ENCODE measurements around the gene SPEM1. TPM values are rescaled to one million over a fixed set of nuclear protein-coding genes. Genes with fewer than 3 reads are reported as not detected.
"Not testable (repeated sequence)": the region's sequence is repeated elsewhere in the genome, so short reads cannot be mapped to it uniquely, and the experiment has no call there.

Gene SPEM1
- total RNA-seq, 1 experiment from 2014 or later, result 1.1 TPM

DNA sequence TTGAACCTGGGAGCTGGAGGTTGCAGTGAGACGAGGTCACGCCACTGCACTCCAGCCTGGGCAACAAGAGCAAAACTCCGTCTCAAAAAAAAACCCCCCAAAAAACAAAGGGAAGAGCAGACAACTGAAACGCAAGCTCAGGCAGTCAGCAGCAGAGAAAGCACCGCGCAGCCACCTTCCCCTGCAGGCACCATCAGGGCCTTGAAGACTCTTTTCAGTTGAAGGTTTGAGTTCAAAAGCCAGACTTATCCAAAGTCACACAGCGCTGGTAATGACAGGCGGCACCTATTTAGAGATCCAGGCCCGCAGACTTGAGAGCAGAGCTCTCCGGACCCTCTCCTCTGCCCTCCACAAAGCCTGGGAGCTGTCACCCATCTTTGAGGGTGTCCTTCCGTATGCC lies 48.2 kb downstream of the SPEM1 start:
- Histone ChIP-seq H2AFZ (no peak overlapping the region), H3K27ac (no peak overlapping the region), H3F3A (ENCODE audit: insufficient read depth, low read depth) (no peaks in the 10 kb centered on the region), H3K4me3 (no peak overlapping the region), H3K4me2 (no peak overlapping the region), H3K36me3 (ENCODE audit: low read depth) (no peaks in the 10 kb centered on the region), H3K9me2 (ENCODE audit: insufficient read depth) (no peaks in the 10 kb centered on the region), H4K20me1 (ENCODE audit: insufficient read depth) (no peaks in the 10 kb centered on the region), H3K79me2 (ENCODE audit: low read depth) (0 out of 2 replicates have a peak, but pooled peaks cover under 1% of the 10 kb centered on the region), H3K27me3 (ENCODE audit: insufficient read depth, low read depth) (no peaks in the 10 kb centered on the region), H3K9me3 (ENCODE audit: insufficient read depth, low read depth) (no peaks in the 10 kb centered on the region), H3K4me1 (replicated peaks; ENCODE audit: insufficient read depth) (no peaks in the 10 kb centered on the region)
- DNase-seq, result no peak
- ChIA-PET POLR2A (ENCODE audit: unreplicated experiment) (no interaction called here), CTCF (no interaction called here)
- BruUV-seq (replicated peaks), result no TSS peak
- TF ChIP-seq, protein P1, sequence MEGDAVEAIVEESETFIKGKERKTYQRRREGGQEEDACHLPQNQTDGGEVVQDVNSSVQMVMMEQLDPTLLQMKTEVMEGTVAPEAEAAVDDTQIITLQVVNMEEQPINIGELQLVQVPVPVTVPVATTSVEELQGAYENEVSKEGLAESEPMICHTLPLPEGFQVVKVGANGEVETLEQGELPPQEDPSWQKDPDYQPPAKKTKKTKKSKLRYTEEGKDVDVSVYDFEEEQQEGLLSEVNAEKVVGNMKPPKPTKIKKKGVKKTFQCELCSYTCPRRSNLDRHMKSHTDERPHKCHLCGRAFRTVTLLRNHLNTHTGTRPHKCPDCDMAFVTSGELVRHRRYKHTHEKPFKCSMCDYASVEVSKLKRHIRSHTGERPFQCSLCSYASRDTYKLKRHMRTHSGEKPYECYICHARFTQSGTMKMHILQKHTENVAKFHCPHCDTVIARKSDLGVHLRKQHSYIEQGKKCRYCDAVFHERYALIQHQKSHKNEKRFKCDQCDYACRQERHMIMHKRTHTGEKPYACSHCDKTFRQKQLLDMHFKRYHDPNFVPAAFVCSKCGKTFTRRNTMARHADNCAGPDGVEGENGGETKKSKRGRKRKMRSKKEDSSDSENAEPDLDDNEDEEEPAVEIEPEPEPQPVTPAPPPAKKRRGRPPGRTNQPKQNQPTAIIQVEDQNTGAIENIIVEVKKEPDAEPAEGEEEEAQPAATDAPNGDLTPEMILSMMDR (conservative IDR thresholded peaks at IDR 0.05), result no peak
- TF ChIP-seq EZH2 (IDR thresholded peaks at IDR 0.05; ENCODE audit: low read depth), result no peak
- intact Hi-C loops (cut with micrococcal nuclease; ENCODE audit: unreplicated experiment), result no loop called here

DNA sequence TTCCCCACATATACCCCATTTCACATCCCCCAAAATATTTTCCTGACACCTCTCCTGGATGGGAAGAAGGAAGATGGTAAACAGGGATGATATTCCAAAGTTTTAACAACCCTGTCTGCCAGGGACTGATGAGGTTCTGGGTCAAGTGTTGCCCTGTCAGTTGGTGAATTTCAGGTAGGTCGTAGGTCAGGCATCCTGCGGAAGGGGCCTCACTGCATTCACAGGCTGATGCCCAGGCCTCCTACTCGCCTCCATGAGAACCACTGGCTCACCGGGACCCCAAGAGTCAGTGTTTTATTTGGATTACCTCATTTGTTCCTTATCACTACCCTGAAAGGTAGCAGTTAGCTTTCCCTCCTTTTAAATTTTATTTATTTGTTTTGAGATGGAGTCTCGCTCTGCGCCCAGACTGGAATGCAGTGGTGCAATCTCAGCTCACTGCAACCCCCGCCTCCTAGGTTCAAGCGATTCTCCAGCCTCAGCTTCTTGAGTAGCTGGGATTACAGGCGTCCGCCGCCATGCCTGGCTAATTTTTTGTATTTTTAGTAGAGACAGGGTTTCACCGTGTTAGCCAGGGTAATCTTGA lies 48.8 kb downstream of the SPEM1 start:
- intact Hi-C loops (cut with micrococcal nuclease; ENCODE audit: unreplicated experiment), result no loop called here
- Histone ChIP-seq H3K9me3 (ENCODE audit: insufficient read depth, low read depth) (no peaks in the 10 kb centered on the region), H2AFZ (no peak overlapping the region), H3K27ac (no peak overlapping the region), H3K4me1 (replicated peaks; ENCODE audit: insufficient read depth) (no peaks in the 10 kb centered on the region), H3K27me3 (ENCODE audit: insufficient read depth, low read depth) (no peaks in the 10 kb centered on the region), H3F3A (ENCODE audit: insufficient read depth, low read depth) (no peaks in the 10 kb centered on the region), H3K4me2 (no peak overlapping the region), H3K36me3 (ENCODE audit: low read depth) (no peaks in the 10 kb centered on the region), H3K4me3 (no peak overlapping the region), H3K79me2 (ENCODE audit: low read depth) (peaks cover 6% of the 10 kb centered on the region; the same call in 1 of the 2 replicates), H4K20me1 (ENCODE audit: insufficient read depth) (no peaks in the 10 kb centered on the region), H3K9me2 (ENCODE audit: insufficient read depth) (no peaks in the 10 kb centered on the region)
- ChIA-PET CTCF (no interaction called here), POLR2A (ENCODE audit: unreplicated experiment) (no interaction called here)
- no TSS peak for BruUV-seq (replicated peaks)
- no peak for TF ChIP-seq EZH2 (IDR thresholded peaks at IDR 0.05; ENCODE audit: low read depth)
- TF ChIP-seq, protein P1 (conservative IDR thresholded peaks at IDR 0.05), result no peak
- DNase-seq, result no peak

- H2AFZ ChIP-seq; H3K36me3 ChIP-seq (ENCODE audit: low read depth); H3F3A ChIP-seq (ENCODE audit: insufficient read depth, low read depth); CTCF ChIA-PET; H3K4me2 ChIP-seq; H4K20me1 ChIP-seq (ENCODE audit: insufficient read depth); BruUV-seq (replicated peaks); H3K27me3 ChIP-seq (ENCODE audit: insufficient read depth, low read depth); POLR2A ChIA-PET (ENCODE audit: unreplicated experiment); H3K9me3 ChIP-seq (ENCODE audit: insufficient read depth, low read depth); H3K4me1 ChIP-seq (replicated peaks; ENCODE audit: insufficient read depth); intact Hi-C loops (cut with micrococcal nuclease; ENCODE audit: unreplicated experiment); H3K9me2 ChIP-seq (ENCODE audit: insufficient read depth); H3K4me3 ChIP-seq; DNase-seq; H3K27ac ChIP-seq: not testable (repeated sequence)
- peaks cover 11% of the 10 kb centered on the region for H3K79me2 ChIP-seq (ENCODE audit: low read depth)
These were observed 49.7 kb downstream of the SPEM1 start for GRCh38 chr17:7469843-7470242.

DNA sequence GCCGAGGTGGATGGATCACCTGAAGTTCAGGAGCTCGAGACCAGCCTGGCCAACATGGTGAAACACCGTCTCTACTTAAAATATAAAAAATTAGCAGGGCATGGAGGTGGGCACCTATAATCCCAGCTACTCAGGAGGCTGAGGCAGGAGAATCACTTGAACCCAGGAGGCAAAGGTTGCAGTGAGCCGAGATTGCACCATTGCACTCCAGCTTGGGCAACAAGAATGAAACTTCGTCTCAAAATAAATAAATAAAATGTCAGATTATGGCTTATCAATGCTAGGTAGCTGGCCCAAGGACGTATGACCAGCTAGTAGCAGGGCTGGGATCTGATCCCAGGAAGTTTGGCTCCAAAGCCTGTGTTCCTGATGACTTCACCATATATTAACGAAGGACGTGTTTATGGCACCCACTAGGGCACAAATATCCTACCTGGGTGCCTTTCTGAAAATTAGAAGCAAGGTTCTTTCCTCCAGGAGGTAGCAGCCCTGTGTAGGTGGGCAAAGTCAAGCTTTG lies 50.4 kb downstream of the SPEM1 start:
- BruUV-seq (replicated peaks); H3K4me3 ChIP-seq; H3K9me2 ChIP-seq (ENCODE audit: insufficient read depth); CTCF ChIA-PET; H3F3A ChIP-seq (ENCODE audit: insufficient read depth, low read depth); H3K36me3 ChIP-seq (ENCODE audit: low read depth); H2AFZ ChIP-seq; H3K27me3 ChIP-seq (ENCODE audit: insufficient read depth, low read depth); H3K27ac ChIP-seq; DNase-seq; H3K9me3 ChIP-seq (ENCODE audit: insufficient read depth, low read depth); H3K4me1 ChIP-seq (replicated peaks; ENCODE audit: insufficient read depth); POLR2A ChIA-PET (ENCODE audit: unreplicated experiment); H3K4me2 ChIP-seq; intact Hi-C loops (cut with micrococcal nuclease; ENCODE audit: unreplicated experiment); H4K20me1 ChIP-seq (ENCODE audit: insufficient read depth): not testable (repeated sequence)
- H3K79me2 ChIP-seq (ENCODE audit: low read depth), result peaks cover 16% of the 10 kb centered on the region

Other genes starting within 250 kb of the SPEM1 start
- gene ASGR1, start 241.0 kb upstream of the SPEM1 start, total RNA-seq (2021), result 3.5 and 5.9 TPM in 2 replicates
- gene DLG4, start 200.5 kb upstream of the SPEM1 start, total RNA-seq (2021), result 27.1 and 32.8 TPM in 2 replicates
- 531 and 604 TPM in 2 replicates for gene ACADVL, start 200.4 kb upstream of the SPEM1 start, total RNA-seq (2021)
- gene DVL2, start 185.8 kb upstream of the SPEM1 start, total RNA-seq (2021), result 77.9 and 86.8 TPM in 2 replicates
- gene PHF23, start 180.9 kb upstream of the SPEM1 start, total RNA-seq (2021), result 64.5 and 65.8 TPM in 2 replicates
- 424 and 457 TPM in 2 replicates for gene GABARAP, start 177.9 kb upstream of the SPEM1 start, total RNA-seq (2021)
- 173 and 203 TPM in 2 replicates for gene CTDNEP1, start 168.6 kb upstream of the SPEM1 start, total RNA-seq (2021)
- 31.8 and 45.1 TPM in 2 replicates for gene ELP5, start 168.1 kb upstream of the SPEM1 start, total RNA-seq (2021)
- gene CLDN7, start 157.8 kb upstream of the SPEM1 start, total RNA-seq (2021), result 390 and 442 TPM in 2 replicates
- 1.5 and 1.6 TPM in 2 replicates for gene SLC2A4, start 138.6 kb upstream of the SPEM1 start, total RNA-seq (2021)
- gene YBX2, start 125.7 kb upstream of the SPEM1 start, total RNA-seq (2021), result 0.65 and 0.68 TPM in 2 replicates
- gene EIF5A, start 112.7 kb upstream of the SPEM1 start, total RNA-seq (2021), result 806 and 1,298 TPM in 2 replicates
- 43.5 and 61.3 TPM in 2 replicates for gene GPS2, start 105.0 kb upstream of the SPEM1 start, total RNA-seq (2021)
- 46.5 and 57.9 TPM in 2 replicates for gene NEURL4, start 91.0 kb upstream of the SPEM1 start, total RNA-seq (2021)
- 10.9 and 28.5 TPM in 2 replicates for gene ACAP1, start 83.8 kb upstream of the SPEM1 start, total RNA-seq (2021)
- 16.4 and 18.3 TPM in 2 replicates for gene KCTD11, start 68.2 kb upstream of the SPEM1 start, total RNA-seq (2021)
- gene TMEM95, start 65.2 kb upstream of the SPEM1 start, total RNA-seq (2021), result 0.45 and 0.50 TPM in 2 replicates
- 15.8 and 18.8 TPM in 2 replicates for gene TNK1, start 39.2 kb upstream of the SPEM1 start, total RNA-seq (2021)
- 53.0 and 64.5 TPM in 2 replicates for gene PLSCR3, start 25.8 kb upstream of the SPEM1 start, total RNA-seq (2021)
- 55.4 and 91.7 TPM in 2 replicates for gene TMEM256, start 16.2 kb upstream of the SPEM1 start, total RNA-seq (2021)
- gene NLGN2, start 12.5 kb upstream of the SPEM1 start, total RNA-seq (2021), result 86.3 and 98.8 TPM in 2 replicates
- 0.50 TPM in 1 of 2 replicates, not detected in the other for gene SPEM2, start 5.3 kb downstream of the SPEM1 start, total RNA-seq (2021)
- not detected in 2 replicates for gene SPEM3, start 8.5 kb downstream of the SPEM1 start, total RNA-seq (2021)
- gene TMEM102, start 15.1 kb downstream of the SPEM1 start, total RNA-seq (2021), result 17.0 and 20.7 TPM in 2 replicates
- gene FGF11, start 19.2 kb downstream of the SPEM1 start, total RNA-seq (2021), result 15.2 and 23.2 TPM in 2 replicates
- 31.9 and 53.4 TPM in 2 replicates for gene CHRNB1, start 24.7 kb downstream of the SPEM1 start, total RNA-seq (2021)
- 50.6 and 54.0 TPM in 2 replicates for gene ZBTB4, start 59.3 kb downstream of the SPEM1 start, total RNA-seq (2021)
- gene SLC35G6, start 61.1 kb downstream of the SPEM1 start, total RNA-seq (2021), result not detected in 2 replicates
- gene POLR2A, start 64.0 kb downstream of the SPEM1 start, total RNA-seq (2021), result 149 and 166 TPM in 2 replicates
- 14.3 and 21.5 TPM in 2 replicates for gene TNFSF12, start 128.7 kb downstream of the SPEM1 start, total RNA-seq (2021)
- 46.4 and 65.4 TPM in 2 replicates for gene TNFSF13, start 138.4 kb downstream of the SPEM1 start, total RNA-seq (2021)
- 68.4 and 72.4 TPM in 2 replicates for gene SENP3, start 141.6 kb downstream of the SPEM1 start, total RNA-seq (2021)
- 27.0 and 37.0 TPM in 2 replicates for gene CD68, start 159.3 kb downstream of the SPEM1 start, total RNA-seq (2021)
- 33.4 and 44.2 TPM in 2 replicates for gene MPDU1, start 163.5 kb downstream of the SPEM1 start, total RNA-seq (2021)
- gene SOX15, start 169.8 kb downstream of the SPEM1 start, total RNA-seq (2021), result 80.9 and 124 TPM in 2 replicates
- 61.5 and 63.7 TPM in 2 replicates for gene FXR2, start 194.6 kb downstream of the SPEM1 start, total RNA-seq (2021)
- 52.0 and 68.7 TPM in 2 replicates for gene SAT2, start 207.5 kb downstream of the SPEM1 start, total RNA-seq (2021)
- 0.52 and 1.0 TPM in 2 replicates for gene SHBG, start 209.8 kb downstream of the SPEM1 start, total RNA-seq (2021)
- gene ATP1B2, start 230.6 kb downstream of the SPEM1 start, total RNA-seq (2021), result 0.63 and 0.73 TPM in 2 replicates

Measured in PC-9 (cell line).